PC-9 (cell line): ENCODE data around the gene SCEL. TPM values are rescaled to one million over a fixed set of nuclear protein-coding genes. Genes with fewer than 3 reads are reported as not detected.
A peak's percentile ranks its signal among the peaks of the same experiment; 100 is the strongest.

Source experiments
- BruUV-seq: library from RNA; stranded (reverse); fragments of 400-500 nt; replicated peaks from 2 replicates; lab custom pipeline; 2021; lab: Mats Ljungman, UMichigan
- CTCF ChIA-PET: fragments of 300-600 bp; sonication (Branson Sonifier 250); formaldehyde crosslinking; loops from one replicate; lab custom pipeline; 2022; ENCODE audit warnings: antibody characterized with exemption; lab: Charles Lee
- POLR2A ChIA-PET: fragments of 300-600 bp; sonication (Branson Sonifier 250); formaldehyde crosslinking; loops from one replicate; lab custom pipeline; 2022; ENCODE audit warnings: antibody characterized with exemption; ENCODE audit not compliant: unreplicated experiment; lab: Charles Lee
- DNase-seq, 2 experiments: peaks; one replicate each; pipeline versions ENCODE4 v3.0.0 to v3.0.0-alpha.2; 2015 to 2022; ENCODE audit warnings: mixed read lengths in 1 of 2
- H2AFZ ChIP-seq: fragments of 200-600 bp; sonication (generic); 2 replicates; pipeline ENCODE4 v1.8.1; 2017; ENCODE audit warnings: antibody characterized with exemption
- H3F3A ChIP-seq: fragments of 200-600 bp; sonication (generic); 2 replicates; pipeline ENCODE4 v1.8.1; 2017; ENCODE audit warnings: antibody characterized with exemption, mild to moderate bottlenecking, low read depth; ENCODE audit not compliant: insufficient read depth
- H3K27ac ChIP-seq: fragments of 200-600 bp; sonication (generic); 2 replicates; pipeline ENCODE4 v1.6.1; 2016; ENCODE audit warnings: mixed run types
- H3K27me3 ChIP-seq: fragments of 200-600 bp; sonication (generic); 2 replicates; pipeline ENCODE4 v1.6.1; 2016; ENCODE audit warnings: low read depth, mixed run types; ENCODE audit not compliant: insufficient read depth
- H3K36me3 ChIP-seq: fragments of 200-600 bp; sonication (generic); 2 replicates; pipeline ENCODE4 v1.6.1; 2016; ENCODE audit warnings: low read depth, mixed run types
- H3K4me1 ChIP-seq: fragments of 200-600 bp; sonication (generic); replicated peaks from 2 replicates; pipeline ENCODE4 v1.6.1; 2016; ENCODE audit warnings: mixed run types; ENCODE audit not compliant: insufficient read depth
- H3K4me2 ChIP-seq: fragments of 200-600 bp; sonication (generic); 2 replicates; pipeline ENCODE4 v1.6.1; 2017; ENCODE audit warnings: mixed run types
- H3K4me3 ChIP-seq: fragments of 200-600 bp; sonication (generic); 2 replicates; pipeline ENCODE4 v1.6.1; 2016; ENCODE audit warnings: mixed run types
- H3K79me2 ChIP-seq: fragments of 200-600 bp; sonication (generic); 2 replicates; pipeline ENCODE4 v1.6.1; 2017; ENCODE audit warnings: low read depth, mixed run types
- H3K9me2 ChIP-seq: fragments of 200-600 bp; sonication (generic); 2 replicates; pipeline ENCODE4 v1.8.1; 2017; ENCODE audit warnings: mild to moderate bottlenecking; ENCODE audit not compliant: insufficient read depth
- H3K9me3 ChIP-seq: fragments of 200-600 bp; sonication (generic); 2 replicates; pipeline ENCODE4 v1.8.1; 2016; ENCODE audit warnings: low read depth; ENCODE audit not compliant: insufficient read depth
- H4K20me1 ChIP-seq: fragments of 200-600 bp; sonication (generic); 2 replicates; pipeline ENCODE4 v1.8.1; 2017; ENCODE audit not compliant: insufficient read depth
- EZH2 ChIP-seq: fragments of 200-600 bp; sonication (generic); IDR thresholded peaks from 2 replicates; pipeline ENCODE4 v1.8.0; 2017; ENCODE audit warnings: antibody characterized with exemption, low read depth
- intact Hi-C: fragments of 100-400 bp; cut with micrococcal nuclease; formaldehyde crosslinking; loops from one replicate; pipeline ENCODE4 v1.10.0; 2022; ENCODE audit not compliant: unreplicated experiment
- total RNA-seq: library from RNA; stranded (reverse); gene quantifications from 2 replicates; pipeline ENCODE4 v1.2.3, GENCODE V29; 2021
- TF ChIP-seq, protein P1 (sequence below): fragments of 200-600 bp; sonication (generic); conservative IDR thresholded peaks from 2 replicates; pipeline ENCODE4 v1.6.1; 2017; ENCODE audit warnings: mixed run types, antibody characterized with exemption, mild to moderate bottlenecking, moderate library complexity

The SCEL gene
- total RNA-seq, 1 experiment from 2014 or later, result 32.5 TPM

DNA sequence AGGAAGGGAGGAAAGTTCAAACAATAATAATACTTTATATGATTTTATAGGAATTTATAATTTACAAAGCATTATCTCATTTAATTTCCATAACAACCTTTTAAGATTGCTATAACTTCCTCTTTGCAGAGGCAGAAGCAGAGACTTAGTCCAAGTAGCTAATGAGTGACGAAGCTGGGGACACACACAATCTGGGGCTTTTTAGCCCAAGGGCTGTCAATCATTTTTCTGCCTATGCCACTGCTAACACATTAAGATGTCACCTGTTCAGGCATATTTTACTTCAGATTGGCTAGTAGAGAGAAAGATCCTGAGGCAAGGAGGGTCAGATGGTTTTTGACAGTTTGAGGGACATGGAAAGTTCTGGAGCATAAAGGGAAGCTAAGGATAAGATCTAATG lies 12.6 kb downstream of the SCEL start:
- Histone ChIP-seq H3K4me3 (no peak overlapping the region), H3K27me3 (no peaks in the 10 kb centered on the region), H3K9me3 (no peaks in the 10 kb centered on the region), H4K20me1 (no peaks in the 10 kb centered on the region), H3K4me2 (no peak overlapping the region), H3K27ac (no peak overlapping the region), H3K4me1 (peaks cover 12% of the 10 kb centered on the region), H3K36me3 (no peaks in the 10 kb centered on the region), H2AFZ (no peak overlapping the region), H3F3A (peaks cover under 1% of the 10 kb centered on the region; the same call in 1 of the 2 replicates), H3K9me2 (no peaks in the 10 kb centered on the region), H3K79me2 (peaks cover 14% of the 10 kb centered on the region; the same call in 1 of the 2 replicates)
- intact Hi-C loops, result no loop called here
- no peak for TF ChIP-seq EZH2
- TF ChIP-seq, protein P1, sequence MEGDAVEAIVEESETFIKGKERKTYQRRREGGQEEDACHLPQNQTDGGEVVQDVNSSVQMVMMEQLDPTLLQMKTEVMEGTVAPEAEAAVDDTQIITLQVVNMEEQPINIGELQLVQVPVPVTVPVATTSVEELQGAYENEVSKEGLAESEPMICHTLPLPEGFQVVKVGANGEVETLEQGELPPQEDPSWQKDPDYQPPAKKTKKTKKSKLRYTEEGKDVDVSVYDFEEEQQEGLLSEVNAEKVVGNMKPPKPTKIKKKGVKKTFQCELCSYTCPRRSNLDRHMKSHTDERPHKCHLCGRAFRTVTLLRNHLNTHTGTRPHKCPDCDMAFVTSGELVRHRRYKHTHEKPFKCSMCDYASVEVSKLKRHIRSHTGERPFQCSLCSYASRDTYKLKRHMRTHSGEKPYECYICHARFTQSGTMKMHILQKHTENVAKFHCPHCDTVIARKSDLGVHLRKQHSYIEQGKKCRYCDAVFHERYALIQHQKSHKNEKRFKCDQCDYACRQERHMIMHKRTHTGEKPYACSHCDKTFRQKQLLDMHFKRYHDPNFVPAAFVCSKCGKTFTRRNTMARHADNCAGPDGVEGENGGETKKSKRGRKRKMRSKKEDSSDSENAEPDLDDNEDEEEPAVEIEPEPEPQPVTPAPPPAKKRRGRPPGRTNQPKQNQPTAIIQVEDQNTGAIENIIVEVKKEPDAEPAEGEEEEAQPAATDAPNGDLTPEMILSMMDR, result no peak
- ChIA-PET CTCF (no interaction called here), POLR2A (no interaction called here)
- BruUV-seq, result no TSS peak
- no peak for DNase-seq

DNA sequence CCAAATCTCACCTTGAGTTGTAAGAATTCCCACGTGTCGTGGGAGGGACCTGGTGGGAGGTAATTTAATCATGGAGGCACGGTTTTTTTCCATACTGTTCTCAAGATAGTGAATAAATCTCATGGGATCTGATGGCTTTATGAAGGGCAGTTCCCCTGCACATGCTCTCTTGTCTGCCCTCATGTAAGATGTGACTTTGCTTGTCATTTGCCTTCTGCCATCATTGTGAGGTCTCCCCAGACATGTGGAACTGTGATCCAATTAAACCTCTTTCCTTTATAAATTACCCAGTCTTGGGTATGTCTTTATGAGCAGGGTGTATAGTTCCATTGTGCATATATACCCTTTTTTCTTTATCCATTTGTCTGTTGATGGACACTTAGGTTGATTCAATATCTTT lies 13.1 kb downstream of the SCEL start:
- Histone ChIP-seq H3K9me3 (no peaks in the 10 kb centered on the region), H3K36me3 (no peaks in the 10 kb centered on the region), H3K9me2 (no peaks in the 10 kb centered on the region), H3K4me3 (no peak overlapping the region), H3K79me2 (peaks cover 14% of the 10 kb centered on the region; the same call in 1 of the 2 replicates), H3K27me3 (no peaks in the 10 kb centered on the region), H3K4me1 (peaks cover 17% of the 10 kb centered on the region), H4K20me1 (no peaks in the 10 kb centered on the region), H2AFZ (no peak overlapping the region), H3K4me2 (no peak overlapping the region), H3F3A (peaks cover 6% of the 10 kb centered on the region), H3K27ac (no peak overlapping the region)
- DNase-seq, result no peak
- intact Hi-C loops, result no loop called here
- CTCF ChIA-PET, result no interaction called here
- BruUV-seq, result no TSS peak
- no peak for TF ChIP-seq EZH2
- TF ChIP-seq, protein P1, result no peak
- POLR2A ChIA-PET, result no interaction called here

- DNase-seq, result peak in 1 of 2 experiments; percentile 60
- no peaks in the 10 kb centered on the region for H3K9me3 ChIP-seq
- no peak for TF ChIP-seq EZH2
Measured at GRCh38 chr13:77554069-77554468, 18.6 kb downstream of the SCEL start.

DNA sequence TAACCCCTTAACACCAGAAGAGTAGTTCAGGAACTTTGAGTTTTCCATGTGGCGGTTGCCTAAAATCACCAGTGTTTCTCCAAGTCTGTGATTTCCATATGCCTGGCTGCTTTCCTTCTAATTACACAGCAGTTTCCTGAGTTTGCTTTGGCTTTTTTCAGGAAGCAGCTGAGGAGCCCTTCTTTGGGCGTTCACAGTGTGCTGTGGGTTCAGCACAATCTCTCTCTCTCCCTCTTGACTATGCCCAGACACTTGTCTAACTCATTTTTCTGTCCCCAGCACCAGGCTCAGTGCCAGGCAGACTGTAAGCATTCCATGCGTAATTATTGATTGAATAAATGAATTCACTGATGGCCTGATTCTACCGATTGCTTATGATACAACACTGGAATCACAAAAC lies 19.7 kb downstream of the SCEL start:
- Histone ChIP-seq H3K36me3 (peaks cover 10% of the 10 kb centered on the region; the same call in 1 of the 2 replicates), H3K4me3 (no peak overlapping the region), H3F3A (peaks cover 25% of the 10 kb centered on the region), H3K27ac (no peak overlapping the region), H3K9me2 (no peaks in the 10 kb centered on the region), H3K79me2 (peaks cover 10% of the 10 kb centered on the region; the same call in 1 of the 2 replicates), H4K20me1 (no peaks in the 10 kb centered on the region), H2AFZ (no peak overlapping the region), H3K4me2 (no peak overlapping the region), H3K4me1 (peaks cover 50% of the 10 kb centered on the region), H3K27me3 (no peaks in the 10 kb centered on the region), H3K9me3 (no peaks in the 10 kb centered on the region)
- TF ChIP-seq, protein P1, result no peak
- TF ChIP-seq EZH2, result no peak
- ChIA-PET CTCF (no interaction called here), POLR2A (interaction anchor here (0.6 kb wide), 1 partner anchor 17 kb away, joined by 4 read pairs; no protein-coding TSS in a partner anchor)
- DNase-seq, result no peak
- no TSS peak for BruUV-seq
- intact Hi-C loops, result no loop called here

More at GRCh38 chr13:77554069-77554468, 18.6 kb downstream of the SCEL start:
- Histone ChIP-seq H2AFZ (no peak overlapping the region), H3F3A (peaks cover 16% of the 10 kb centered on the region), H3K79me2 (peaks cover 14% of the 10 kb centered on the region; the same call in 1 of the 2 replicates), H3K4me2 (peak overlapping the region; percentile 45), H3K9me2 (no peaks in the 10 kb centered on the region), H3K27me3 (no peaks in the 10 kb centered on the region), H3K36me3 (0 out of 2 replicates have a peak, but pooled peaks cover under 1% of the 10 kb centered on the region), H4K20me1 (no peaks in the 10 kb centered on the region), H3K27ac (peak overlapping the region; percentile 25), H3K4me3 (no peak overlapping the region), H3K4me1 (peaks cover 41% of the 10 kb centered on the region)
- intact Hi-C loops, result no loop called here
- ChIA-PET CTCF (no interaction called here), POLR2A (no interaction called here)
- no TSS peak for BruUV-seq
